Rectal smooth muscle tissue (tissue), 1 donor: Measurements from ENCODE around the gene ABCB8.

ENCODE experiments used
- H3K27ac ChIP-seq: one replicate; pipeline ENCODE4 v1.7.0; 2013; ENCODE audit warnings: low read depth, low read length, inconsistent platforms
- H3K27me3 ChIP-seq: one replicate; pipeline ENCODE4 v1.7.0; 2013; ENCODE audit warnings: low read length; ENCODE audit not compliant: control insufficient read depth, insufficient read depth
- H3K36me3 ChIP-seq: one replicate; pipeline ENCODE4 v1.7.0; 2013; ENCODE audit warnings: low read length; ENCODE audit not compliant: control insufficient read depth, insufficient read depth
- H3K4me1 ChIP-seq: one replicate; pipeline ENCODE4 v1.7.0; 2013; ENCODE audit warnings: low read length; ENCODE audit not compliant: control insufficient read depth, insufficient read depth
- H3K4me3 ChIP-seq: one replicate; pipeline ENCODE4 v1.7.0; 2013; ENCODE audit warnings: low read length
- H3K9ac ChIP-seq: one replicate; pipeline ENCODE4 v1.7.0; 2013; ENCODE audit warnings: low read length

The ABCB8 gene

GRCh38 chr7:151079199-151079910 is 51.1 kb downstream of the ABCB8 start:
- peak overlapping the region; percentile 93 for H3K27ac ChIP-seq
- H3K27me3 ChIP-seq = no peaks in the 10 kb centered on the region
- H3K4me1 ChIP-seq = peaks cover 25% of the 10 kb centered on the region
- peak overlapping the region; percentile 74 for H3K4me3 ChIP-seq
- peaks cover 17% of the 10 kb centered on the region for H3K36me3 ChIP-seq
- H3K9ac ChIP-seq = peak overlapping the region; percentile 87

- peak overlapping the region; percentile 87 for H3K9ac ChIP-seq
- peaks cover 25% of the 10 kb centered on the region for H3K4me1 ChIP-seq
- peak overlapping the region; percentile 93 for H3K27ac ChIP-seq
- peak overlapping the region; percentile 74 for H3K4me3 ChIP-seq
- no peaks in the 10 kb centered on the region for H3K27me3 ChIP-seq
- H3K36me3 ChIP-seq = peaks cover 10% of the 10 kb centered on the region
Observed at GRCh38 chr7:151080067-151080521, 51.8 kb downstream of the ABCB8 start.

- Histone ChIP-seq H3K27me3 (no peaks in the 10 kb centered on the region), H3K27ac (peak within 1 kb of the TSS; percentile 95), H3K4me1 (peaks cover 28% of the 10 kb centered on the region), H3K36me3 (peaks cover 6% of the 10 kb centered on the region), H3K4me3 (peak within 1 kb of the TSS; percentile 74), H3K9ac (peak within 1 kb of the TSS; percentile 87)
Observed at GRCh38 chr7:151080522-151081169, 52.4 kb downstream of the ABCB8 start, which contains the start of gene FASTK. Gene FASTK (minus strand): TSS chr7:151080809. CDS start chr7:151080766, 43 bp downstream.

- Histone ChIP-seq H3K4me1 (peaks cover 31% of the 10 kb centered on the region), H3K4me3 (peak overlapping the region; percentile 76), H3K9ac (peak overlapping the region; percentile 52)
Observed at GRCh38 chr7:151081170-151082101, 53.2 kb downstream of the ABCB8 start.

GRCh38 chr7:151082141-151083070 is 54.2 kb downstream of the ABCB8 start:
- Histone ChIP-seq H3K4me3 (peak overlapping the region; percentile 76), H3K36me3 (no peaks in the 10 kb centered on the region), H3K27ac (peak overlapping the region; percentile 95), H3K9ac (no peak overlapping the region), H3K4me1 (peaks cover 31% of the 10 kb centered on the region), H3K27me3 (no peaks in the 10 kb centered on the region)

More at GRCh38 chr7:151081170-151082101, 53.2 kb downstream of the ABCB8 start:
- Histone ChIP-seq H3K27me3 (no peaks in the 10 kb centered on the region), H3K36me3 (no peaks in the 10 kb centered on the region), H3K27ac (peak overlapping the region; percentile 95)

GRCh38 chr7:151083071-151083823 is 55.0 kb downstream of the ABCB8 start, which contains the start of gene TMUB1:
Gene TMUB1 (minus strand): TSS chr7:151083493. CDS start chr7:151082563, 930 bp downstream.
- Histone ChIP-seq H3K9ac (no peak within 1 kb of the TSS), H3K4me3 (peak within 1 kb of the TSS; percentile 76), H3K4me1 (peaks cover 37% of the 10 kb centered on the region), H3K27ac (peak within 1 kb of the TSS; percentile 95), H3K36me3 (no peaks in the 10 kb centered on the region), H3K27me3 (no peaks in the 10 kb centered on the region)

- H3K4me1 ChIP-seq = peaks cover 43% of the 10 kb centered on the region
- peak overlapping the region; percentile 95 for H3K27ac ChIP-seq
- H3K9ac ChIP-seq = no peak overlapping the region
- no peaks in the 10 kb centered on the region for H3K27me3 ChIP-seq
- H3K4me3 ChIP-seq = peak overlapping the region; percentile 76
- no peaks in the 10 kb centered on the region for H3K36me3 ChIP-seq
Observed at GRCh38 chr7:151083824-151084160, 55.5 kb downstream of the ABCB8 start.

- Histone ChIP-seq H3K36me3 (no peaks in the 10 kb centered on the region), H3K9ac (no peak overlapping the region), H3K4me1 (peaks cover 47% of the 10 kb centered on the region), H3K27me3 (no peaks in the 10 kb centered on the region), H3K4me3 (peak overlapping the region; percentile 79), H3K27ac (peak overlapping the region; percentile 94)
Observed at GRCh38 chr7:151085329-151085690, 57.1 kb downstream of the ABCB8 start.

- no peaks in the 10 kb centered on the region for H3K36me3 ChIP-seq
- no peaks in the 10 kb centered on the region for H3K27me3 ChIP-seq
- H3K9ac ChIP-seq = peak within 1 kb of the TSS; percentile 86
- H3K4me3 ChIP-seq = peak within 1 kb of the TSS; percentile 90
- H3K4me1 ChIP-seq = peaks cover 47% of the 10 kb centered on the region
- H3K27ac ChIP-seq = peak within 1 kb of the TSS; percentile 94
Observed at GRCh38 chr7:151085691-151086620, 57.7 kb downstream of the ABCB8 start, which contains the start of gene AGAP3. Gene AGAP3 (plus strand): TSS chr7:151086475. CDS start chr7:151086742, 267 bp downstream.

- no peaks in the 10 kb centered on the region for H3K36me3 ChIP-seq
- H3K9ac ChIP-seq = peak overlapping the region; percentile 38
- H3K4me1 ChIP-seq = peaks cover 46% of the 10 kb centered on the region
- no peaks in the 10 kb centered on the region for H3K27me3 ChIP-seq
- H3K4me3 ChIP-seq = peak overlapping the region; percentile 90
- H3K27ac ChIP-seq = peak overlapping the region; percentile 91
Observed at GRCh38 chr7:151086802-151087244, 58.6 kb downstream of the ABCB8 start.
